IPS DF 19.7 (cell line): Measurements from ENCODE around the gene RMDN2.

Experiments
- DNase-seq: peaks from one replicate; pipeline ENCODE4 v3.0.0-alpha.2; 2013; ENCODE audit warnings: low read depth, low spot score

RMDN2 gene

DNA sequence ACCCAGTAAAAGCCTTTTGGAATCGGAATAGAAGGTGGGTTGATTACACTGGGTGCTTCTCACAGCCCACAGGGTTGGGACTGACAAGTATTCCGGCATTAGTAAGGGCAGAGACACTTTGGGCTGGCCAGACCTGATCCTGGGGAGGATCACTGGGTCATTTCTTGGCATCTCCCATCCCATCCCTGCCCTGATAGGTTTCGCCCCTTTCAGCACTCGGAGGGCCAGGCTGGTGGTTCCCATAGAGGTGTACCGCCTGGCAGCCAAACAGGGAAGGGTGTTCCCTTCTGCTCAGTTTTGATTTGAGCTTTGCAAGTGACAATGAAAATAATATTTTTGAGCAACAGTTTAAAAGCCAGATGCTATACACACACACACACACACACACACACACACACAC, 113.6 kb downstream of the RMDN2 start:
- no peak for DNase-seq

- no peak for DNase-seq
Observed at GRCh38 chr2:38039121-38039910, 114.2 kb downstream of the RMDN2 start.

DNA sequence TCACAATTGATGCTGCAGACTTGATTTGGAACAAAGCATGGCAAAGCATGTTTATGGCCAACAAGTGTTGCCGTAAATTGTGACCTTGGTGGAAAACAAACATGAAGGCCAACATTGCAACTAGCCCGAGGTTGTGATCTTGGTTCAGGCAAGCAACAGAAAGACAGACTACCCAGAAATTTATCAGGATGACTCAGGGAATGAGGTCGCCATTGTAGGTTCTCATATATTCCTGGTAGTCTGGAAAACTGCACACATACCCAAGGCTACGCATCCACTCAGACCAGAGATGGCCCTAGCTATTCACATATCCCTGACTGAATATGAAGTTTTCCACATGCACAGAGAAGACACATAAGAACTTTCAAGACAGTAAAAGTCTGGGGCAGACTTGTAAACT, 120.7 kb downstream of the RMDN2 start:
- no peak for DNase-seq

- DNase-seq: no peak
Observed at GRCh38 chr2:38056216-38056615, 131.1 kb downstream of the RMDN2 start.

DNA sequence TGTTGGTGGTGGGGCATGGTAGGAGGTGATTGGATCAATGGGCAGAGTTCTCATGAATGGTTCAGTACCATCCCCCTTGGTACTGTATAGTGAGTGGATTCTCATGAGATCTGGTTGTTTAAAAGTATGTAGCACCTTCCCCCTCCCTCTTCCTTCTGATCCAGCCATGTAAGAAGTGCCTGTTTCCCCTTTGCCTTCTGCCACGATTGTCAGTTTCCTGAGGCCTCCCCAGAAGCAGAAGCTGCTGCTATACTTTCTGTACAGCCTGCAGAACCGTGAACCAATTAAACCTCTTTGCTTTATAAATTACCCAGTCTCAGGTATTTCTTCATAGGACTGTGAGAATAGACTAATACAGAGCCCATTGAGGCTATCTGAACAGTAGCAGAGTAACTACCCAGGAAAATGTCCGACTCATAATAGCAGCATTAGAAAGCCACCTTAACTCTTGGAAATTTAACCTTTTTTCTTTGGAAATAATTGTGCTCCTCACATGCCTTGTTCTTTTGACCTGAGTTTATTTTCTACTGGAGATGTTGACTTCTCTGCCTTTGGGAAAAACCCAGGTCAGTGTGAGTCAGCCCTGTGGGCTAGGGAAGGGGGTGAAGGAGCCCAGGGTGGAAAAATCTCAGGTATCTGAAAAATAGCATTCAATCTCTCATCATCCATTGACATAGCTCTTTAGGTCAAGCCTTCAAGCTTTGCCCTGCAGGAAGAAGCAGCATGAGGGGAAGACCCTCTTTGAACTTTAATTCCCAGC, 132.7 kb downstream of the RMDN2 start:
- DNase-seq: no peak

DNA sequence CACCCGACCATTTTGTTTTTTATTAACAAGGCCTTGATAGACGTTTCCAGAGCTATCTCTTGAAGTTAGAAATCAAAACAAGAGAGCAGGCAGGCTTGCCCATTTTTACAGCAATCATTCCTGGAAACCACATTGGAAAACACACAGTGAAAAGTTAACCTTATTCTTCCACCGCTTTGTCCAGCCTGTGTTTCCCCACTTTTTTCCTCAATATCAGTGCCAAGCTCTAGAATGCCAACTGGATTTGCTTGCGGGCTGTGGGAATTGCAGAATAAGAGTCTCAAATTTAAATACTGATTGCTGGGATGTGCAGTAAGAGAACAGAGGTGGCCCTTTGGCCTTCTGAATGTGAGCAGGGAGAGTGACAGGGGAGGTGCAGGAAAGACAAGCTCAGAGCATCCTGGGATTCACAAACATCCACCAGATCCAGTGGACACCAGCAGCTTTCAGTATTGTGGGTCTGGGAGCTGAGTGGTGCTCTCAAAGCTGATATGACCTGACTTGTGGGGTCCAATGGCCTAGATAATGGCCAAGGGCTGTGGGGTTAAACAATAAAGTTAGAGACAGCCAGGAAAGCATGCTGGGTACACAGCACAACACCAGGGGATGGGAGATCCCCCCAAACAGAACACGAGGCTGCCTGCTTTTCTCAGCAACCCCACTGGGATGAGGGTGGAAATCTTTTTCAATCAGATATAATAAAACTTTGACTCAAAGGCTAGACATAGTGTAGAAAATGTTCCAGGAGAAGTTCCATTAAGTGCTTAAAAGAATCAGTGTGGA, 135.3 kb downstream of the RMDN2 start:
- DNase-seq: no peak

- DNase-seq: no peak
Observed at GRCh38 chr2:38064801-38065501, 139.9 kb downstream of the RMDN2 start.

DNA sequence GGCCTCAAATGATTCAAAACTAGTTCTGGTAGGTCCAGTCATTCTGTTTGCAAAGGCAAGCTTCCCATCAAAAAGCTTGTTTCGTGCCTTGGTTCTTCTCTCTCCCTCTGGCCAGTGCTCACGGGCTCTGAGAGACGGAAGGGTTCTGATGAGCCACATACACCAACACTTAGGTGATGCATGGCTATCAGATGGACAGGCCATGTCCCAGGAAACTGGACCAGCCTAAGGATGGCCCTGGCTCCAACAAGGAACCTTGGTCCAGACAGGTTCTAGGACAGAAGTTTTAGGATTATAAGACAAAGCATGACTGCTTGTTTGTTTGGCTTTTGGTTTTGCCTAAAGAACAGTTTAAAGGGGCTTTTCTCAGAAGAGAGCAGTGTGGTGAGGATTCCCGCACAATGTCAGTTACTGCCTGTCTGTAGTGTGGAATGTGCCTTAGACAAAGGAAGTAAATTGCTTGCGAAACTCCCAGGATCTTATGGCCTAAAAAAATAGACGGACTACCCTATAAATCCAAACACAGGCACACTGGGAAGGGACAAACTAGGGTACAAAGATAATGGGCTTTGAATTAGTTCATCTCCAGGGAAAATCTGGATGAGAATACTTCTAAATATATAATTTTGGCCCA, 140.5 kb downstream of the RMDN2 start:
- DNase-seq: no peak

DNA sequence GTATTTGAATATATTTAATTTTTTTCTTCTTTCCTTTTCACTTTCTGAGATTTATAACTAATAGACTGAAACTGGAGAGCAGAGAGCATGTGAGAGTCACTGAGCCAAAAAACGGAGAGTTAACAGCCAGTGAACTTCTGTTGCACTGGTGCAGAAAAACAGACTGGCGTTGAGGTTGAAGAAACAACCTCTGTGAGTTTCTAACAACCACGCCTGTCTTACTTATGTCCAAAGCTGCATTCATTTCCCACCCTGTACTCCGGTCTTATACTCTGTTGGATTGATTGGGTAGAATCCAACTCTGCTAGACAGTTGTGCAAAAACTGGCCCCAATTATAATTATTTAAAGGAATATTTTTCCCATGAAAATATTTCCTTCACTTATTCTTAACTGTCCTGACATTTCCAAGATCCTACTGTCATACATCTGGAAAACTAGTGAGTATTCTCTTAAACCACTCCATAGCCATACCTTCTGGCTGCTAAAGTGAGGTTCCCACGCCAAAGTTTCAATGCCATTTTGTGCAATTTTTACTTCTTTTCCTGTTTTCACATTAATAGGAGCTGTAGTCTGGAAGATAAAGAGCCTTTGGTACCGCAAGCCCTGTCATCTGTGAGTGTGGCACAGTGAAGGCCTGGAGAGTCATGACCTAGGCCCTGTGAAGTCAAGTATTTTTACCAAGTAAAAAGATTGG, 141.5 kb downstream of the RMDN2 start:
- no peak for DNase-seq
